ENCODE measurements around the gene CDKN1A.
A peak's percentile ranks its signal among the peaks of the same experiment; 100 is the strongest.
"Not testable (repeated sequence)": the region's sequence is repeated elsewhere in the genome, so short reads cannot be mapped to it uniquely, and the experiment has no call there.

CDKN1A gene

GRCh38 chr6:36722879-36723278 lies 44.4 kb downstream of the CDKN1A start:
- no peak for DNase-seq

- DNase-seq: not testable (repeated sequence)
Observed at GRCh38 chr6:36723992-36724391, 45.5 kb downstream of the CDKN1A start.

- peak; percentile 34 to 72 for DNase-seq
Observed at GRCh38 chr6:36724514-36725390, 46.2 kb downstream of the CDKN1A start.

- no peak for DNase-seq
Observed at GRCh38 chr6:36725581-36725980, 47.1 kb downstream of the CDKN1A start.

- peak in 1 of 2 experiments; percentile 11 for DNase-seq
Observed at GRCh38 chr6:36727505-36728021, 49.0 kb downstream of the CDKN1A start.

GRCh38 chr6:36728289-36729160 lies 50.0 kb downstream of the CDKN1A start:
- no peak for DNase-seq

GRCh38 chr6:36729161-36729524 lies 50.6 kb downstream of the CDKN1A start:
- no peak for DNase-seq

- DNase-seq: no peak
Observed at GRCh38 chr6:36730424-36731380, 52.2 kb downstream of the CDKN1A start.

GRCh38 chr6:36731622-36732310 lies 53.3 kb downstream of the CDKN1A start:
- DNase-seq: no peak

- DNase-seq: no peak
Observed at GRCh38 chr6:36733300-36733699, 54.8 kb downstream of the CDKN1A start.

- DNase-seq: no peak
Observed at GRCh38 chr6:36734486-36735060, 56.1 kb downstream of the CDKN1A start.

- DNase-seq: peak in 1 of 2 experiments; percentile 66
Observed at GRCh38 chr6:36735110-36736071, 56.9 kb downstream of the CDKN1A start.

All from NCI-H446 (cell line).